HG03354 (cell line): ENCODE data around the gene TWF2.

ENCODE experiments used
- ATAC-seq: cut with Tn5 transposase; IDR thresholded peaks from one replicate; pipeline ENCODE4 v1.9.1; 2021; ENCODE audit warnings: mild to moderate bottlenecking; ENCODE audit not compliant: unreplicated experiment, poor library complexity, severe bottlenecking

TWF2 gene

GRCh38 chr3:52210550-52211046 is 28.4 kb downstream of the TWF2 start:
- no peak for ATAC-seq

DNA sequence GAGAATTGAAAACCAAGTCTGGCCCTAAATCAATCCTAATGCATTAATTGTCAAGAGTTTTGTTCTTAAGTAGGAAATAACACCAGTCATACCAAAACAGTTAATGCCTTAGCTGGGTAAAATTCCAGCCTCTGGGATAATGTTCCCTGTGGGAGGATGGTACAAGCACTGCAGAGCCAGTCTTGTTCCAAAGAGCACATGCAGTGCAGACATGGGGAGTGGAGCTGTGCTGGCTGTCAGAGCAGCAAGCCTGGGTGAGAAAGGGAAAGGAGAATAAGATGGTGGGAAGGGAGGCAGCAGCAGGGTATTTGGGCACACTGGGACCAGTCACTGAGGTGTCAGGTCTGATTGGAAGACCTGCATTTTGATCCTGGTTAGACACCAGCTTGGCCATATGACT is 28.9 kb downstream of the TWF2 start:
- no peak for ATAC-seq

- no peak for ATAC-seq
Observed at GRCh38 chr3:52208556-52208955, 30.4 kb downstream of the TWF2 start.

DNA sequence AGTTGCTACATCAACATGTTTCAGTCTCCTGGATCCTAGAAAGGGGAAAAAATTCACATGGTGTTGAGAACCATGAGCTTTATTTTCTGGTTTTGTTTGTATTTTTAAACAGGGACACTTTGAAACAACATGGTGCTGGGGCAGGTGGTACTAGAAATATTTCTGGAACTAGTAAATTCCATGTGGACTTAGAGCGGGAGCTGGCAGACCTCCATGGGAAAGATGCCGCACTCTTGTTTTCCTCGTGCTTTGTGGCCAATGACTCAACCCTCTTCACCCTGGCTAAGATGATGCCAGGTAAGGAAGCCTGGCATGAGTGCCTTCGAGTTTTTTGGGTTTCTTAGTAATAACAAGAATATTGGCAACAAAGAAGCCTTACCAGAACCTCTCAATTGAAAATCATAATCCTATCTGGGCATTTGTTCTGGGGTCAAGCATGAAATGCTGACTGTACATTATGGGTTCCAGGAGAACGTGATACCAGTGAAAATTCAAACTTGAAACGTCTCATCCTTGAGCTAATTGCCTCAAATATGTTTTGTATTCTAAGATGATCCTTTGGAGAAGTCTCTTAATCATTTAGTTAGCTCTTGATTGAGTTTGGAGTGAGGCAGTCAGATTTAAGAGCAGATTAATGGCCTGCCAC is 33.1 kb downstream of the TWF2 start:
- ATAC-seq = no peak

DNA sequence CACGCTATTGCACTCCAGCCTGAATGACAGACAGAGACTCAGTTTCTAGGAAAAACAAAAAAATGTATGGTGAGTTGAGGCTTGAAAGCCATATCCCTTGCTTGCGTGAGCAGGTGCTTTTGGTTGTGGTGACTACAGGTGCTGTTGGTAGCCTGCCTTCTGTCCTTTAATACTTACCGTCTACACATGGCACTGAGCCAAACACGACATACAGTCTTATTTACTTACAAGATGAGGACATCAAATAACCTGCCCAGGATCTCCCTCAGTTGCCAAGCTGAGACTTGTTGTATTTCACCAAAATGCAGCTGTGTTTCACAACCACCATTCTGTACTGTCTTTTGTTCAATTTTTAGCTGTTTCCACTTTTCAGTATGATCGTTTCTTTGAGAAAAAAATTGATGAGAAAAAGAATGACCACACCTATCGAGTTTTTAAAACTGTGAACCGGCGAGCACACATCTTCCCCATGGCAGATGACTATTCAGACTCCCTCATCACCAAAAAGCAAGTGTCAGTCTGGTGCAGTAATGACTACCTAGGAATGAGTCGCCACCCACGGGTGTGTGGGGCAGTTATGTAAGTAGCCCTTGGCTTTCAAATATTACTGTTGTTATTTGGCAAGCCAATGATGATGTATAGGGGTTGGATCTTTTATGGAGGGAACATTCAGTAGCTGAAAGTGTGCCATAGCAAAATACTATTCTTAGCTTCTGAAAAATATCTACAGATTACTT is 34.5 kb downstream of the TWF2 start:
- no peak for ATAC-seq

DNA sequence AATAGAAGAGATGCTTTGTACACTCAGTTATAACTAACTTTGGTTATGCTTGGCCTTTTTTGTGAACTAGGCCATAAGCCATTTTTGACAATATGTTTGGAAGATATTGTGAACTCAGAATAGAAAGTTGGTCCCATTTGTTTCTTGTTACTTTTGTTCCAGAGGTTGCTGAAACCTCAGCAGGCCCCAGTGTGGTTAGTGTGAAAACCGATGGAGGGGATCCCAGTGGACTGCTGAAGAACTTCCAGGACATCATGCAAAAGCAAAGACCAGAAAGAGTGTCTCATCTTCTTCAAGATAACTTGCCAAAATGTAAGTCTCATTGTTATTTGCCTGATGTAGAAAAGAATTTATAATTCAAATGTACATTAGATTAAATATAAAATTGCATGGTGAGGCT is 35.3 kb downstream of the TWF2 start:
- ATAC-seq = no peak

GRCh38 chr3:52202384-52203077 is 36.4 kb downstream of the TWF2 start:
- no peak for ATAC-seq

- no peak for ATAC-seq
Observed at GRCh38 chr3:52200981-52201679, 37.8 kb downstream of the TWF2 start.

DNA sequence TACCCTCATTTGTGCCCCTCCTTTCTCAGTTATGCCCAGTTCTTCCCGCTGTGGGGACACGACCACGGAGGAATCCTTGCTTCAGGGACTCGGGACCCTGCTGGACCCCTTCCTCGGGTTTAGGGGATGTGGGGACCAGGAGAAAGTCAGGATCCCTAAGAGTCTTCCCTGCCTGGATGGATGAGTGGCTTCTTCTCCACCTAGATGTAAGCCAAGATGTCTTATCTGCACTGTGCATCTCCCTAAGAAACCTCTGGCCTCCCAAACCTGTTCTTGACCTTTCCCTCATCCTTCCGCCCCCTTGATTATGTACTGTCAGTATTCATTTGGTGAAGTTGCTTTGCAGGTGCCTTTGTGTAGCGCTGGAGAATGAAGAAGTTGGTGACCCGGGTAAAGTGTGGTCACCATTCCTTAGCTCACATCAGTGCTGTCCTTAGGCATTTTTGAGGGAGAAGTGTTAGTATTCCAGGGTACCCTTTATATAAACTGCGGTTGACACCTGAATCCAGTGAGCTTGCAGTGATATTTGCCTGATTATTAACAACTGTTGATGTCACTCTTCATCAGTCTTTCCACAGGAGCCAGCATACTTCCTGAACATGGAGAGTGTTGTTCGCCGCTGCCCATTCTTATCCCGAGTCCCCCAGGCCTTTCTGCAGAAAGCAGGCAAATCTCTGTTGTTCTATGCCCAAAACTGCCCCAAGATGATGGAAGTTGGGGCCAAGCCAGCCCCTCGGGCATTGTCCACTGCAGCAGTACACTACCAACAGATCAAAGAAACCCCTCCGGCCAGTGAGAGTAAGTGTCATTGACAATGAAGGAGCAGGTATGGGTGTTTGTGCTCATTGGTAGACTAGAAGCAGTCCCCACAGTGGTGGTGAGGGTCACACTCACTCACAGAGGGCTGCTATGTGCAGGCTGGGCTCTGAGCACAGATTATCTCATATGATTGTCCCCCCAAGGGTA is 40.0 kb downstream of the TWF2 start:
- ATAC-seq = no peak

DNA sequence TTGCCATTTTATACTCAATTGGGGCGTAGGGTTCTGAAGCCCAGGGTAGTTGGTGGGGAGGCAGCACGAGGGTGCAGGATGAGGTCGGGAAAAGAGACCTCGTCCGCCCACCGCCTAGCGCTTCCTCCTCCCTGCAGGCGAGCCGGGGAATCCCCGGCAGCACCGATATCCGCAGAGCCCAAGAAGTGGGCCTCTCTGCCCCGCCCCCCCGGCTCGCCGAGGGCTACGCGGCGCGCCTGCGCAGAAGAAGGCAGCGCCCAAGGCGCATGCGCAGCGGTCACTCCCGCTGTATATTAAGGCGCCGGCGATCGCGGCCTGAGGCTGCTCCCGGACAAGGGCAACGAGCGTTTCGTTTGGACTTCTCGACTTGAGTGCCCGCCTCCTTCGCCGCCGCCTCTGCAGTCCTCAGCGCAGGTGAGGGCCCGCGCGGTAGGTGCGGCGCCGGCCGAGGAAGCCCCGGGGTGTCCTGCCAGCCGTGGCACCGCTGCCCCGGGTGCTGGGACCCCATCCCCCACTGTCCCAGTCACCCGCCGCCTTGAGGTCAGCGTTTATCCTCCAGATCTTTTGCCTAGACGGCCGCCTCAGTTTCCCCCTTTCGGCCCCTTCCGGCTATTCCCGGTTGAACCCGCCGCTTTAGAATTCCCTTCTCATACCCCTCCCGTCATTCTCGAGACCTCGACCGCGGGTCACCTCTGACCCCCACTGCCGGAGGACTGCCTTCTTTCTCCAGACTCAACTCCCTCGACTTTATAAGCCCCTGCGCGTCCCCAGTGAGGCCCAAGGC is 40.9 kb downstream of the TWF2 start, which contains the start of gene ALAS1:
ALAS1 (plus strand) TSS at position 319 of the 784 bp plus-strand sequence. CDS start 1,082 bp downstream, outside the sequence.
- ATAC-seq = peak; percentile 78

GRCh38 chr3:52197499-52197841 is 41.5 kb downstream of the TWF2 start:
- ATAC-seq = no peak

DNA sequence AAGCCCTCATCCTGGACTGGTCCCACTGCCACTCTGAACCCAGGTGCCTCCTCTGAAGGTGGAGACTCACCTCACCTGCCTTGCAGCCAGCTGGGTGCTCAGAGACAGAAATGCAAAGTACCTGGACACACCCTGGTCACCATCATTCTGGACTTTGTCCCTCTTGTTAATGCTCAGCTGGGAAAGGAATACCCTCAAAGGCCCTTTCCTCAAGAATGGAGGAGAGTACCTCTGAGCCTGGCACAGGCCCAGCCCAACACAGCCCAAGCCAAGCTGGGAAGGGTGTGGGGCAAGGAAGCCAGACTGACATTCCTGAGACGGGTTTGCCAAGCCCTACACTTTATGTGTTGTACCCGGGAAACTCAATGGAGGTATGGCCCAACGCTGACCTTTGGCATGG is 42.0 kb downstream of the TWF2 start:
- ATAC-seq = no peak

GRCh38 chr3:52195823-52196331 is 43.1 kb downstream of the TWF2 start:
- no peak for ATAC-seq

DNA sequence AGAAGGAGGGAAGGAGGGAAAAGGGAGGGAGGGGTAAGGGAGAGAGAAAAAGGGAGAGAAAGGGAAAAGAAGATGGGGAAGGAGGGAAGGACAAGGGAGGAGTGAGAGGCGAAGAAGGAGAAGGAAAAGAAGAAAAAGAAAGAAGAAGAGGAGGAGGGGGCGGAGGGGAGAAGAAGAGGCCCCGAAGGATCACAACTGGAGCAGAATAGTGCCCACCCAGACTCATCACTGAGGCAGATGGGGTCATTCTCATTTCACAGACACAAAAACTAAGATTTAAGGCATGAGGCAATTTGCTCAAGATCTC is 43.7 kb downstream of the TWF2 start:
- no peak for ATAC-seq

DNA sequence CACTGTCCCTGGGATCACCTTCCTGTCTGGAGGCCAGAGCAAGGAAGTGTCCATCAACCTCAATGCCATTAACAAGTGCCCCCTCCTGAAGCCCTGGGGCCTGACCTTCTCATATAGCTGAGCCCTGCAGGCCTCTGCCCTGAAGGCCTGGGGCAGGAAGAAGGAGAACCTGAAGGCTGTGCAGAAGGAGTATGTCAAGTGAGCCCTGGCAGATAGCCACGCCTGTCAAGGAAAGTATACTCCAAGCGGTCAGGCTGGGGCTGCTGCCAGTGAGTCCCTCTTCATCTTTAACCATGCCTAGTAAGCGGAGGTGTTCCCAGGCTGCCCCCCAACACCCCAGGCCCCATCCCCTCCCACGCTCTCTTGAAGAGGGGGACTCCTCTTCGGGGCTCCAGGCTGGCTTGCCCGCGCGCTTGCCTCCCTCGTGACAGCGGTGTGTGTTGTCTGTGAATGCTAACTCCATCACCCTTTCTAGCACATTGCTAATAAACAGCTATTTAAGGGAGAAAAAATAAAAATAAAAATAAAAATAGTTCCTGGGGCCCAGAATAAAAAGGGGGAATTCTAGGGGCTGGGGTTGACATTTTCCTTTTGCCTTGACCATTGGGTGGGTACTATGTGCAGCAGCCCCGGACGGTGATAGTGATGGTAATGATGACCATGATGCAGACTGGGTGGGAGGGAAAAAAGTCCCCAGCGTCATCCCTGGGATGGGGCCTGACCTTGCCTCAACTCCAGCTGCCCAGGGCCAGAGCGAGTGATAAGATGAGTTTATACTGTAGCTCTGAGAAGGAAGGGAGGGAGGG is 44.3 kb downstream of the TWF2 start:
- ATAC-seq = no peak

DNA sequence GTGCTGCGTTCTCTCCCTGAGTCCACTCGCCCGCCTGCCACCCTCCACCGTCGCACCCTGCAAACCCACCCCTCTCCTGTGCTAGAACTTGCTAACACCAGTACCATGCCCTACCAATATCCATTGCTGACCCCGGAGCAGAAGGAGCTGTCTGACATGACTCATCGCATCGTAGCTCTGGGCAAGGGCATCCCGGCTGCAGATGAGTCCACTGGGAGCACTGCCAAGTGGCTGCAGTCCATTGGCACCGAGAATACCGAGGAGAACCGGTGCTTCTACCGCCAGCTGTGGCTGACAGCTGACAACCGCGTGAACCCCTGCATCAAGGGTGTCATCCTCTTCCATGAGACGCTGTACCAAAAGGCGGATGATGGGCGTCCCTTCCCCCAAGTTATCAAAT is 45.9 kb downstream of the TWF2 start:
- ATAC-seq = no peak

DNA sequence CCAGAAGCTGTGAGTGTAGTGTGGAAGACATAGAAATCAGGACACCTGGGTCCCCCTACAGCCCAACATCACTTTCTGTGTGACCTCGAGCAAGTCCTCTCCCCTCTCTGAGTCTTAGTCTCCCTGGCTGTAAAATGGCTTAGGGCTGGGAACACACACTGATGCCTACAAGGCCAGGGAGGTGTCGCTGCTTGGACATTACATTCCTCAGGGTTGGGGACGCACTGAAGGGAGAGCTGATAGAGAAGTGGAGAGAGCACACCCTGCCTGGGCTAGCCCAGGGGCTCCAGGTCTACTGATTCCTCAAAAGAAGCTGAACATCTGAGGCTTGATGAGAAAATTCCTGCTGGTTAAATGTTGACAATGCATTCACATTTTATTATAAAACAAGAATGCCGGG is 47.3 kb downstream of the TWF2 start:
- ATAC-seq = no peak
